GM19372 (cell line): ENCODE data around the gene C15orf39.
A peak's percentile ranks its signal among the peaks of the same experiment; 100 is the strongest.
"Not testable (repeated sequence)": the region's sequence is repeated elsewhere in the genome, so short reads cannot be mapped to it uniquely, and the experiment has no call there.

Experiments used
- ATAC-seq: cut with Tn5 transposase; IDR thresholded peaks from one replicate; pipeline ENCODE4 v1.9.1; 2021; ENCODE audit warnings: mild to moderate bottlenecking, low read depth, moderate library complexity; ENCODE audit not compliant: unreplicated experiment

C15orf39 gene

GRCh38 chr15:75201616-75202250 lies at the start of gene C15orf39:
Gene C15orf39, plus strand, starts transcription at chr15:75201882. Its CDS starts 4,167 bp downstream, at chr15:75206049.
- peak; percentile 46 for ATAC-seq

GRCh38 chr15:75152382-75153079 lies 49.2 kb upstream of the C15orf39 start:
- no peak for ATAC-seq

DNA sequence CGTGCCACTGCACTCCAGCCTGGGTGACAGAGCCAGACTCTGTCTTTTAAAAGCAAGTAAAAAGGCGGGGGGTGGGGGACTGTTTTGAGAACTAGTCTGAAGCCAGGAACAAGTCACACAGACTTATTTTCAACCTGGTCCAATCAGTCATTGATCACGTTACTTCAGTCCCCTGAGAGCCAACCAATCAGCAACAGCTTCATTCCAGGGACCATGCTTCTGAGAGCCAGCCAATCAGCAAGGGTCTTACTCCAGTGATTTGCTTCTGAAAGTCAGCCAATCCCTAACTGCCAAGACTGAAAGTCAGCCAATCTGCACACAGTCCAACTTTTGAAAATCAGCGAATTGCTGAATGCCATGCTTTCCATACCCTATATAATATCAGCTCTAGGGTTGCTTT lies 48.6 kb upstream of the C15orf39 start:
- no peak for ATAC-seq

- ATAC-seq: no peak
Measured at GRCh38 chr15:75153565-75154276, 48.0 kb upstream of the C15orf39 start.

- ATAC-seq: no peak
Measured at GRCh38 chr15:75154461-75155062, 47.1 kb upstream of the C15orf39 start.

- ATAC-seq: no peak
Measured at GRCh38 chr15:75156326-75157215, 45.1 kb upstream of the C15orf39 start.

DNA sequence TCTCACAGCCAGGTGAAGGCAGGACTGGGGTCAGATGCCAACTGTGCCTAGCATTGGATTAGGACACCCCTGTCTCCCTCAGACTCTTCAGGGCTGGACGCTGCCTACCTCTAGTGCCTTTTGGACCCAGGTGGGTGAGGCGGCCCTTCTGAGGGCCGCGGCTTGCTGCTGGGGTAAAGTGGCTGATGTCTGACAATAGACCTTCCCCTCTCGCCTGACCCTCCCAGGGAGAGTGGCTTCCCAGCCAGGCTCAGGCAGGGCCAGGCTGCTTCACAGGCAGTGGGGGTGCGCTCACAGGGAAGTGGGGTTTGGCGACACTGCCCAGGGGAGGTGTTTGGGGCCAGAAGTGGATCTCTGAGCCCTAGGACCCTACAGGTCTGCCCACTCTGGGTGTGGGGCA lies 43.3 kb upstream of the C15orf39 start:
- no peak for ATAC-seq

DNA sequence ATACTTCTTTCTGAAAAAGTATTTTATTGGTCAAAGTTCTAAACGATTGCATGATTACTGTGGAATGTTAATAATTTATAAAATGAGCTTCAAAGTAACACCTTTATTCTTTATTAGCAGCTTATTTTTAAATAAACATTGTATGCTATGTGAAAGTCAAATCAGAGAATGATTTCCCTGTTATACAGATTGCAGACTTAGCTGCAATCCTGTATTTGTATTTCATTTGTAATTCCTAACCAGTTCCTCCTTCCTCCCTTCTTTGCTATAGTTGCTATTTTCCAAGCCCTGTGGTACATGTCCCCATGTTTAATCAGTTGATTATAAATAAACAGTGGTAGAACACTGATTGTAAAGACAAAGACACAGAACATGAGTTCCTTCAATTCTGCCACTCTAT lies 42.4 kb upstream of the C15orf39 start:
- no peak for ATAC-seq

DNA sequence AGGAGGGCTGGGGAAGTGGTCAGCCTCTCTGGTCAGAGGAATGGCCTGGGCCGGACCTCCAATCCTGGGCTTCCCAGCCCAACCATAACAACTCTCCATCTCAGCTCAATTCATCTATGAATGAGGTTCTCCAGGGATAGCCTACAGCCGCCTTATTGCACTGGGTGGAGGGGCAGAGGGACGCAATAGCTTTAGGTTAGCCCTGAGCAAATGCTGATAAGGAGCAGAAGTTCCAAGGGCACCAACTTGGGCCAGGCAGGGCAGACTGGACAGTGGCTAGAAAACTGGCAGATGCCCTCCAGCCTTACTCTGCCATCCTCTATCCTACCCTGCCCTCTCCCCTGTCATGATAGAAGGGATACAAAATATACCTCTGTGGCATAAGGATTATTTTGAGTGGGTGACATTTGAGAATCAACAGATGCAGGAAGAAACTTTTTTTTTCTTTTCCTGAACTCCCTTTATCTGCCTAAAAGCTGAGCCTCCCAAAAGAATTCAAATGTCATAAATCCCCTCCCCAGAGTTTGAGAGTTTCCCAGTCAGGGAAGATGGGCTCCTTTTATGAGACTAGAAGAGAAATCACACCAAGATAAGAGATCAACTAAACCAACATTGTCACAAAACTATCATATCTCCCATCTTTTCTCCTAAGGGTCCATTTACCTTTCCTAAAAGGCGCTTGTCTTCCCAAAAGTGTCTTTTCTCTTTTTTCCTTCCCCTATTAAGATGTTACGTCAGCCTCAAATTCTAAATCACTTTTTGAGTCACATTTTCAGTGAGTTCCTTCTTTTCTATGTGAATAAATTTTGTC lies 40.4 kb upstream of the C15orf39 start:
- ATAC-seq: no peak

GRCh38 chr15:75161917-75162414 lies 39.7 kb upstream of the C15orf39 start:
- no peak for ATAC-seq

DNA sequence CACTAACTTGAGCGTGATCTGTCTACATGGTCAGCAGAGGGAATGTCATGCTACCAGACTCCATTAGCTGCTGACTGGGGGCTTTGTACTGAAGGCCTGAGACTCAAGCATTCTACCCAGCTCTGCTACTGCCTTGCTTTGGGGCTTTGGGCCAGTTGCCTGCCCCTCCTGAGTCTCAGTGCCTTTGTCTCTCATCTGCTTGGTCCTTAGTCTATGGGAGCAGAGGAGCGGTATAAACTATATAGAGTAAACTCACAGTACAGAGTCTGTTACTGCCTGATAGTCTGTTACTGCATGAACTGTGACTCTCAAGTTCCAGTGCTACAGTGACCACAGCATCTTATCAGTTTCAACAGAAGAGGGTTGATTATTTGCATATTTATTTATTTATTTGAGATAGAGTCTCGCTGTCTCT lies 38.5 kb upstream of the C15orf39 start:
- no peak for ATAC-seq

DNA sequence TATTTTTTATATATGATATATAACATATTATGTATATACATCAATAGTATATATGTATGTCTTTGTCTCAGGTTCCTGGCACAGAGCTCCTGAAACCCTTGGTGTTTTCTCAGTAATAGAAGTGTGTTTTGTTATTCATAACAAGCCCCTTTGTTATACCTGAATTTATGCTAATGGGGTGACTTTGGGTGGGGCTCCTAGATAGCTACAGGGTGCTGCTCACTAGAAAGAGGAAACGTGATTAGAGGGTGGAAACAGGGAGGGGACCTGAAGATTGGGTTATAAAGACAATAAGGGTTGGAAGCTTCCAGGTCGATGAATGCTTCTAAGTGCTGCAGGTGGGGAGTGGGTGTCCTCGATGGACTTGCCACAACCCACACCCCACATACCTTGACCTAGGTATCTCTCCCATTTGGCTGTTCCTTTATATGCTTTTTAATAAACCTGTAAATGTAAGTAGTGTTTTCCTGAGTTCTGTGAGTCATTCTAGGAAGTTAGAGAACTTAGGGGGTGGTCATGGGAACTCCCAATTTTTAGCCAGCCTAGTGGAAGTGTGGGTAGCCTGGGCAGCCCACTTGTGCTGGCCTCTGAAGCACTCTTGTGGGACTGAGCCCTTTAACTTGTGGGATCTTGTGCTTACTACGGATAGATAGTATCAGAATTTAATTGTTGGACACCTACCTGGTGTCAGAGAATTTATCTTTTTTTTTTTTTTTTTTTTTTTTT lies 36.9 kb upstream of the C15orf39 start:
- no peak for ATAC-seq

- ATAC-seq: not testable (repeated sequence)
Measured at GRCh38 chr15:75166489-75167063, 35.1 kb upstream of the C15orf39 start.

DNA sequence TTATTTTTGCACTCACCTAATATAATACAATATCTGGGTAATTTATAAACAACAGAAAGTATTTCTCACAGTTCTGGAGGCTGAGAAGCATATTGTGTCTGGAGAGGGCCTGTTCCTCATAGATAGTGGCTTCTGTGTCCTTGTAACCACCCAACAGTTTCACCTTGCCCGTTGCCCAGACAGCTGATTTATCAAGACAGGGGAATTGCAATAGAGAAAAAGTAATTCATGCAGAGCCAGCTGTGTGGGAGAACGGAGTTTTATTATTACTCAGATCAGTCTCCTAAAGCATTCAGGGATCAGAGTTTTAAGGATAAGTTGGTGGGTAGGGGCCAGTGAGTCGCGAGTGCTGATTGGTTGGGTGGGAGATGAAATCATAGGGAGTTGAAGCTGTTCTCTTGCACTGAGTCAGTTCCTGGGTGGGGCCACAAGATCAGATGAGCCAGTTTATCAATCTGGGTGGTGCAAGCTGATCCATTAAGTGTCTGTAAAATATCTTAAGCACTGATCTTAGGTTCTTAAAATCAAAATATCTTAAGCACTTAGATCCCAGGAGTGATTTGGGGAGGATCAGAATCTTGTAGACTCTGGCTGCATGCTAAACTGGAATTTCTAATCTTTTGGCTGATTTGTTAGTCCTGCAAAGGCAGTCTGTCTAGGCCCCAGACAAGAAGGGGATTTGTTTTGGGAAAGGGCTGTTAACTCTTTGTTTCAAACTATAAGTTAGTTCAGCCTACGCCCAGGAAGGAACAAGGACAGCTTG lies 33.9 kb upstream of the C15orf39 start:
- no peak for ATAC-seq

DNA sequence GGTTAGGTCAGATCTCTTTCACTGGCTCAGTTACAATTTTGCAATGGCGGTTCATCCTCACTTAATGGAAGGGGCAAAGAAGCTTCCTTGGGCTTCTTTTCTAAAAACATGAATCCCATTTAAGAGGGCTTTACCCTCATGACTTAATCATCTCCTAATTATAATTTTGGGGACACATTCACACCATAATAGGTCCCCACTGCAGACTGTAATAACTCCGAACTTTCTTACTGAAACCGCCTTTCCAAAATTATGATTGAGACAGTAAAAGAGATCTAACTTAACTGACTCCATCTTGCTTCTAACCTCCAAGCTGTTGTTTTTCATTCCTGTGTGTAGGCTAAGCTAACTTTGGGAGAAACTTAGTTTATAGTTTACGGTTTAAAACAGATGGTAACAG lies 33.3 kb upstream of the C15orf39 start:
- no peak for ATAC-seq

- no peak for ATAC-seq
Measured at GRCh38 chr15:75170203-75170602, 31.5 kb upstream of the C15orf39 start.

DNA sequence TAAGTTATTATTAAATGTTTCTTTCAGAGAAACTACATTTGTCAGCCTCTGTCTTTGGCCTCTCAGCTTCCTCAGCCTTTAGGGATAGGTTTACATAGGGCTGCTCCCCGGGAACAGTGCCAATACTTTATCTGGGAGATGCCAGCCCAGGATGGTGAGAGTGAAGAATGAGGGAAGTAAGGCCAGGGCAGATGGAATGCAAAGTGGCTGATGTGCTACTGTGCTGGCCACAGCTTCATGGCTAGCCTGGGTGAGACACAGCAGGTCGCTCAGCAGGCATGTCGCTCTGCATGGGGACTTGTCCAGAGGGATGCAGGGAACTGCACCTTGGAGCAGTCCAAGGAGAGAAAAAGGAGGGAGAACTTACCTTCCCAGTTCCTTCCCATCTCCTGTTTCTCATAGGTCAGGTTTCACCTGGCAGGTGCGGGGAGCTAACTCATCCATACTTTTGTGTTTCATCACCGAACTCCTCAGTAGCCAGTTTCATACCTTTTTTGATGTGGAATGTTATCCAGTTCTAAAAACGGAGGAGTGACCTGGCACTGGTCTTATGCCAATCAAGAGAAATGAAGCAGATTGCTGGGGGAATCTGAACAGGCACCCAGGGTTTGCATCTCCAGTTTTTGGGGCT lies 30.9 kb upstream of the C15orf39 start:
- ATAC-seq: no peak
